Measurements from ENCODE around the gene ZCCHC24. TPM values are rescaled to one million over a fixed set of nuclear protein-coding genes. Genes with fewer than 3 reads are reported as not detected.

The ZCCHC24 gene
- total and polyA plus RNA-seq, 2 donors (not counting 3 experiments of a cell fraction or from before 2014, with no cell fraction given), result 5.2 to 8.4 TPM

GRCh38 chr10:79431428-79431827 is 14.0 kb downstream of the ZCCHC24 start:
- H3K9ac ChIP-seq (replicated peaks; ENCODE audit: extremely low read depth, insufficient read depth, low read length), result no peak overlapping the region
- dilution Hi-C loops (cut with MboI; ENCODE audit: extremely low pct_ligation_motif_present, low sequenced_read_pairs) (no loop called here), intact Hi-C loops (cut with micrococcal nuclease) (no loop called here)
- H3K27me3 ChIP-seq (ENCODE audit: control insufficient read depth in 2 of 2, insufficient read depth in 2 of 2, low read length in 2 of 2), result no peaks in the 10 kb centered on the region
- H3K4me3 ChIP-seq (replicated peaks in 1 of 3; ENCODE audit: insufficient read depth in 1 of 3, low read depth in 1 of 3, low read length in 3 of 3), result no peak overlapping the region
- ChIA-PET POLR2A (no interaction called here), CTCF (interaction anchor here (1.2 kb wide), 1 partner anchor 36 kb away, joined by 3 read pairs; no protein-coding TSS in a partner anchor)
- DNase-seq (ENCODE audit: low read depth, low spot score), result no peak
- H3K9me1 ChIP-seq (replicated peaks; ENCODE audit: control insufficient read depth, extremely low read depth, insufficient read depth, low read length), result no peaks in the 10 kb centered on the region
- no peaks in the 10 kb centered on the region for H3K9me3 ChIP-seq (replicated peaks; ENCODE audit: control insufficient read depth, insufficient read depth, low read length)
- TF ChIP-seq CTCF (IDR thresholded peaks at IDR 0.05; ENCODE audit: extremely low read depth in 1 of 2, insufficient read depth in 1 of 2, low read depth in 1 of 2, low read length in 2 of 2) (no peak), POLR2AphosphoS5 (IDR thresholded peaks at IDR 0.05; ENCODE audit: insufficient read depth, low read depth, low read length) (no peak), JUN (IDR thresholded peaks at IDR 0.05; ENCODE audit: borderline replicate concordance, insufficient read depth, insufficient read length, low read depth) (no peak), EZH2 (IDR thresholded peaks at IDR 0.05; ENCODE audit: borderline replicate concordance, low read depth, low read length, severe bottlenecking) (no peak), MYC (IDR thresholded peaks at IDR 0.05; ENCODE audit: low read depth, low read length) (no peak), FOS (IDR thresholded peaks at IDR 0.05; ENCODE audit: borderline replicate concordance, insufficient read depth, low read length) (no peak), POLR2A (IDR thresholded peaks at IDR 0.05; ENCODE audit: low read depth, low read length) (no peak), GATA2 (IDR thresholded peaks at IDR 0.05; ENCODE audit: insufficient read depth, insufficient read length, low read depth, low read length) (no peak)
- TF ChIP-seq, protein P1, sequence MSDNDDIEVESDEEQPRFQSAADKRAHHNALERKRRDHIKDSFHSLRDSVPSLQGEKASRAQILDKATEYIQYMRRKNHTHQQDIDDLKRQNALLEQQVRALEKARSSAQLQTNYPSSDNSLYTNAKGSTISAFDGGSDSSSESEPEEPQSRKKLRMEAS (IDR thresholded peaks at IDR 0.05; ENCODE audit: insufficient read depth, insufficient read length), result no peak
- no peaks in the 10 kb centered on the region for H4K20me1 ChIP-seq (replicated peaks; ENCODE audit: control insufficient read depth, extremely low read depth, insufficient read depth, low read length)
- H3K4me2 ChIP-seq (ENCODE audit: insufficient read depth, low read length), result no peak overlapping the region
- no peak overlapping the region for H3K27ac ChIP-seq (ENCODE audit: insufficient read depth, low read depth, low read length)
- no peak overlapping the region for H2AFZ ChIP-seq (ENCODE audit: low read depth, low read length)
- no peak for FAIRE-seq
- no peaks in the 10 kb centered on the region for H3K36me3 ChIP-seq (ENCODE audit: control insufficient read depth in 2 of 2, extremely low read depth in 1 of 2, insufficient read depth in 2 of 2, low read length in 2 of 2)
- H3K4me1 ChIP-seq (ENCODE audit: control insufficient read depth, extremely low read depth, insufficient read depth, low read length), result peaks cover 3% of the 10 kb centered on the region
- H3K79me2 ChIP-seq (ENCODE audit: control insufficient read depth, insufficient read depth, low read length), result no peaks in the 10 kb centered on the region
- BruUV-seq (replicated peaks), result no TSS peak

Data from endothelial cell of umbilical vein (primary cell).